GM21528 (cell line): ENCODE data around the gene NCLN.

Source experiments
- ATAC-seq: cut with Tn5 transposase; IDR thresholded peaks from one replicate; pipeline ENCODE4 v1.9.1; 2021; ENCODE audit warnings: mild to moderate bottlenecking, moderate library complexity; ENCODE audit not compliant: unreplicated experiment, low FRiP score

Gene NCLN

GRCh38 chr19:3250675-3251074 lies 64.9 kb downstream of the NCLN start:
- ATAC-seq = no peak

- ATAC-seq = no peak
Observed at GRCh38 chr19:3251229-3251628, 65.5 kb downstream of the NCLN start.

- no peak for ATAC-seq
Observed at GRCh38 chr19:3252650-3253049, 66.9 kb downstream of the NCLN start.

GRCh38 chr19:3253270-3253669 lies 67.5 kb downstream of the NCLN start:
- ATAC-seq = no peak

GRCh38 chr19:3254520-3254919 lies 68.8 kb downstream of the NCLN start:
- no peak for ATAC-seq

- no peak for ATAC-seq
Observed at GRCh38 chr19:3257071-3257470, 71.3 kb downstream of the NCLN start.
